H1 (cell line): ENCODE measurements around the gene TDRD9. TPM values are rescaled to one million over a fixed set of nuclear protein-coding genes. Genes with fewer than 3 reads are reported as not detected.

Experiments used
- BACH1 ChIP-seq: IDR thresholded peaks from 2 replicates; pipeline ENCODE4 v1.6.1; 2012; ENCODE audit warnings: low read length, improper control_type of control experiment
- FOSL1 ChIP-seq: IDR thresholded peaks from 2 replicates; pipeline ENCODE4 v1.6.1; 2011; ENCODE audit warnings: mild to moderate bottlenecking, low read depth, low read length, moderate library complexity; ENCODE audit not compliant: insufficient read depth
- TAF1 ChIP-seq: IDR thresholded peaks from 2 replicates; pipeline ENCODE4 v1.6.1; 2011; ENCODE audit warnings: mild to moderate bottlenecking, low read depth, low read length
- YY1 ChIP-seq: IDR thresholded peaks from 2 replicates; pipeline ENCODE4 v1.6.1; 2011; ENCODE audit warnings: low read depth, mild to moderate bottlenecking, low read length
- polyA plus RNA-seq, 7 experiments: library from polyadenylated mRNA; depleted of rRNA in 3 of 7; stranded (reverse) in 5 of 7; unstranded in 2 of 7; fragments of >200 nt in 5 of 7; fragments of 200-250 nt in 2 of 7; gene quantifications; 1 replicate in 5 of 7; 2 replicates in 1 of 7; 4 replicates in 1 of 7; pipeline versions ENCODE4 v1.2.1 to v1.2.3, GENCODE V29; 2011 to 2013; ENCODE audit warnings: missing spikeins in 2 of 7, mixed read lengths in 2 of 7
- total RNA-seq: library from RNA; stranded (reverse); fragmentation: NEBNext Ultra II Directional; extraction: Animal tissue kit (Norgen Biotek cat#: 25700); gene quantifications from 2 replicates; pipeline ENCODE4 v1.2.1, GENCODE V29; 2021
- TF ChIP-seq, protein P1 (sequence below): IDR thresholded peaks from 2 replicates; pipeline ENCODE4 v1.6.1; 2012; ENCODE audit warnings: inconsistent platforms
- TF ChIP-seq, protein P2 (sequence below): IDR thresholded peaks from 2 replicates; pipeline ENCODE4 v1.6.1; 2011; ENCODE audit warnings: low read depth, mild to moderate bottlenecking, low read length; ENCODE audit not compliant: insufficient read depth

TDRD9 gene
- total and polyA plus RNA-seq, 2 of the 8 experiments (the other 6 are each of a cell fraction or from before 2014, with no cell fraction given), result not detected

DNA sequence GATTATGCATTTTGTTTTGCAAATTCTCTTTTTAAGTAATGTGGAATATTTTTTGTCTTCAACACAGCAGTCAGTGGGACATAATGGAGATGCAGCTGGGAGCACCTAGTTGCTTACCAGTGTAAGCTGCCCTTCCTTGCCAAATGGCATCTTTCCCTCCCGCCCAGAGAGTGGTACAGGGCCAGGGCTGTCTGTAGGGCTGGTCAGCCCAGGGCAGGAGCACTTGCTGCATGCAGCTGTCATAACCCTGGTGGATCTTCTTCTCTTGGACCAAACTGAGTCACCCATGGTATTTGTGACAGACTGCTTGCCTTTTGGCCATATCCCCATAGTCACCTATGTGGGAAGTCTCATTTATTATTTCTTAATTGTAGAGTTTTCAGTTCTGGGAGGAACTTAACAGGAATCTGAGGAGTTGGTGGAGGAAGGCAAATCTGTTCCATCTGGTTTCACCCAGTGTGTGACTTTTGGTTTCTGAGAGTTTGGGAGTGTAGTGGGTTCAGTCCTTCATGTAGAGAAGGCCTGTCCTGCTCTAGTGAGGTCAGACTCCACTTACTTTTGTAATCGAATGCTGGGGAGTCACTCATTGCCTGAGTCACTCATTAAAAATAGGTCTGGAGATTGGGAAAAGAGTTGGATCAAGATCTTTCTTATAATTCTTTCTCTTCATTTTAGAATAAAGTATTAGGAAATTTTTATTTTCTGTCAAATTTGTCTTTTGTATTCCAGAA is 95.2 kb downstream of the TDRD9 start (continued):
- TF ChIP-seq YY1 (no peak), TAF1 (no peak), FOSL1 (no peak), BACH1 (no peak)
- TF ChIP-seq, protein P1, sequence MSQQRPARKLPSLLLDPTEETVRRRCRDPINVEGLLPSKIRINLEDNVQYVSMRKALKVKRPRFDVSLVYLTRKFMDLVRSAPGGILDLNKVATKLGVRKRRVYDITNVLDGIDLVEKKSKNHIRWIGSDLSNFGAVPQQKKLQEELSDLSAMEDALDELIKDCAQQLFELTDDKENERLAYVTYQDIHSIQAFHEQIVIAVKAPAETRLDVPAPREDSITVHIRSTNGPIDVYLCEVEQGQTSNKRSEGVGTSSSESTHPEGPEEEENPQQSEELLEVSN, result no peak
- TF ChIP-seq, protein P2, sequence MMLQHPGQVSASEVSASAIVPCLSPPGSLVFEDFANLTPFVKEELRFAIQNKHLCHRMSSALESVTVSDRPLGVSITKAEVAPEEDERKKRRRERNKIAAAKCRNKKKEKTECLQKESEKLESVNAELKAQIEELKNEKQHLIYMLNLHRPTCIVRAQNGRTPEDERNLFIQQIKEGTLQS, result no peak
